GM10847 (cell line): Measurements from ENCODE around the gene ALG12.

Source experiments
- POLR2A ChIP-seq: IDR thresholded peaks from 2 replicates; pipeline ENCODE4 v1.6.1; 2011; ENCODE audit not compliant: insufficient read length; ENCODE audit errors: extremely low read depth

Gene ALG12

GRCh38 chr22:49885281-49885680 lies 33.0 kb downstream of the ALG12 start:
- no peak for TF ChIP-seq POLR2A

DNA sequence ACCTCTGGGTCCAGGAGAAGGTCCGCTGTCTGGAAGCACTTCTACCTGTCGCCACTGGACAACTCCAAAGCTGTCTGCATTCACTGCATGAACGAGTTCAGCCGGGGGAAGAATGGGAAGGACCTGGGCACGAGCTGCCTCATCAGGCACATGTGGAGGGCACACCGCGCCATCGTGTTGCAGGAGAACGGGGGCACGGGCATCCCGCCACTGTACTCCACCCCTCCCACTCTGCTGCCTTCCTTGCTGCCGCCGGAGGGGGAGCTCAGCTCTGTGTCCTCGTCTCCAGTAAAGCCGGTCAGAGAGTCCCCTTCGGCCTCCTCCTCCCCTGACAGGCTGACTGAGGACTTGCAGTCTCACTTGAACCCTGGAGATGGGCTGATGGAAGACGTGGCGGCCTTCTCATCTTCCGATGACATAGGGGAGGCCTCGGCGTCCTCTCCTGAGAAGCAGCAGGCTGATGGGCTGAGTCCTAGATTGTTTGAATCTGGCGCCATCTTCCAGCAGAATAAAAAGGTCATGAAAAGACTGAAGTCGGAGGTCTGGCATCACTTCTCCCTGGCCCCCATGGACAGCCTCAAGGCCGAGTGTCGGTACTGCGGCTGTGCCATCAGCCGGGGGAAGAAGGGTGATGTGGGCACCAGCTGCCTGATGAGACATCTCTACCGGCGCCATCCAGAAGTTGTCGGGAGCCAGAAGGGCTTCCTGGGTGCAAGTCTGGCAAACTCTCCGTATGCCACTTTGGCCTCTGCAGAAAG lies 33.6 kb downstream of the ALG12 start:
- no peak for TF ChIP-seq POLR2A

DNA sequence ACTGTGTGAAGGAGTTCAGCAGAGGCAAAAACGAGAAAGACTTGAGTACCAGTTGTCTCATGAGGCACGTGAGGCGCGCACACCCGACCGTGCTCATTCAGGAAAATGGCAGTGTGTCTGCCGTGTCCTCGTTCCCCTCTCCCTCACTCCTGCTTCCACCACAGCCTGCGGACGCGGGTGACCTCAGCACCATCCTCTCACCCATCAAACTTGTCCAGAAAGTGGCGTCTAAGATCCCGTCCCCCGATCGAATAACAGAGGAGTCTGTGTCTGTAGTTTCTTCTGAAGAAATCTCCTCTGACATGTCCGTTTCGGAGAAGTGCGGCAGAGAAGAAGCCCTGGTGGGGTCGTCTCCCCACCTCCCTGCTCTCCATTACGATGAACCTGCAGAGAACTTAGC lies 34.2 kb downstream of the ALG12 start:
- TF ChIP-seq POLR2A = no peak

GRCh38 chr22:49883294-49883640 lies 35.0 kb downstream of the ALG12 start:
- TF ChIP-seq POLR2A = no peak

DNA sequence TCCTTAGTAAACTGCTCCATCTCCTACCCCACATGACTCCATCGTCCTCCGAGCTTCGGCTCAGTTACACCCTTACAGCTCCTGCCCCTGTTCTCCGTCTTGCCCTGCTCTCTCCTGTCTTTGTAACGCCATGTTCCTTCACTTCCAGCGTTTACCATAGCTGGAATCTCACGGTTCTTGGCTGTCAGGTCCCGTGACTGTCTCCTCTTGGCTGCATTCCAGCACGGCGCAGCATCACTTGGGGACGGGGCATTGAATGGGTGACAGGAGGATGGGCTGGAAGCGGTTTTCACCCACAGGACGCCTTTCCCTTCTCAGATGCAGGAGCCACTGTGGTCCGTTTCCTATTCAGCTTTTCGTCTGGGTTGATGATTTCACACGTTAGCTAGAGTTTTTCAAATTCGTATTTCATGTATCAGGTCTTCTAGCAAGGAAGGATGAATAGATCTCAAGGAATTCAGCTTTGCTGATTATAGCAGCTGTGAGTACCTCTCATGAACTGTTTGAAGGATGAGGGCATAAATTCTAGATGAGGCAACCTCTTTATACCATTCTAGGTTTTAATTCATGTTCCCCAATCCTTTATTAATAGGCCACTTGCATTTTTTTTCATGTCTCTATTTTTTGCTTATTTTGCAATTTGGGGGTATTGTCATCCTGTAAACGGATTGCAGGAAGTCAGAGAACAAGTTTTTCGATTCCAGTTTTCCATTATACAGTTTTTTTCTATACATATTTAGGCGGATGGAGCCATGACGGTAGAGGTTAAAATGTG lies 35.5 kb downstream of the ALG12 start:
- TF ChIP-seq POLR2A = no peak

GRCh38 chr22:49881856-49882255 lies 36.4 kb downstream of the ALG12 start:
- TF ChIP-seq POLR2A = no peak

GRCh38 chr22:49880281-49880680 lies 38.0 kb downstream of the ALG12 start:
- no peak for TF ChIP-seq POLR2A

GRCh38 chr22:49879871-49880270 lies 38.4 kb downstream of the ALG12 start:
- TF ChIP-seq POLR2A = no peak

GRCh38 chr22:49878206-49878605 lies 40.0 kb downstream of the ALG12 start:
- no peak for TF ChIP-seq POLR2A

- no peak for TF ChIP-seq POLR2A
Observed at GRCh38 chr22:49877642-49878041, 40.6 kb downstream of the ALG12 start.

DNA sequence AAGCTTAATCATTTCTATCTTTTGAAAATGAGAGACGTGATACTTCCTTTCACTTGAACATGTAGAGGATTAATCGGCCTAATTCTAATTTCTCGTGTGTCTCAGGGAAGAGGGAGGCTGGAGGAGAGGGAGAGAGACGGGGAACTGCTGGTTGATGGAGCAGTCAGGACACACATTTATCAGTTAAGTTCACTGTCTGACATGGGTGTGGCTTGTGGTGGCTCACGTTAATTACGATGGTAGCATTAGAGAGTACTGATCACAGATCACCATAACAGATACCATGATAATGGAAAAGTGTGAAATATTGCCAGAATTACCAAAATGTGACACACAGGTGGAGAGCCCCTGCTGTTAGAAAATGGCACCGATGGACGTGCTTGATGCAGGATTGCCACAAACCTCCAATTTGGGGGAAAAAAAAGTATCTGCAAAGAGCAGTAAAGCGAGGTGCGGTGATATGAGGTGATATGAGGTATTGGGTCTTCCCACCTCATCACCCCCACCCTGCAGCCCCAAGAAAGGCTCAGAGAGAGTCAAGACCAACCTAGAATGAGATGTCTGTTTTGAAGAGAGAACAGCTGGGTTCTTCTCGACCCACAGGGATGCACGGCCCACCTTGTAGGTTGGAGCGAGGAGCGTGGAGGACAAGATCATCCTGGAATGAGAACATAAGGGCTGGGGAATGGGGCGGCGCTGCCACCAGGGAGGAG lies 44.9 kb downstream of the ALG12 start:
- no peak for TF ChIP-seq POLR2A

GRCh38 chr22:49872347-49872746 lies 45.9 kb downstream of the ALG12 start:
- TF ChIP-seq POLR2A = no peak

- no peak for TF ChIP-seq POLR2A
Observed at GRCh38 chr22:49871482-49871881, 46.8 kb downstream of the ALG12 start.

GRCh38 chr22:49869845-49870712 lies 48.2 kb downstream of the ALG12 start:
- TF ChIP-seq POLR2A = no peak
